ENCODE results near the gene LRP1B. TPM values are rescaled to one million over a fixed set of nuclear protein-coding genes. Genes with fewer than 3 reads are reported as not detected.

The LRP1B gene
- total RNA-seq, 2 donors from 2014 or later: 0.52 to 3.0 TPM

DNA sequence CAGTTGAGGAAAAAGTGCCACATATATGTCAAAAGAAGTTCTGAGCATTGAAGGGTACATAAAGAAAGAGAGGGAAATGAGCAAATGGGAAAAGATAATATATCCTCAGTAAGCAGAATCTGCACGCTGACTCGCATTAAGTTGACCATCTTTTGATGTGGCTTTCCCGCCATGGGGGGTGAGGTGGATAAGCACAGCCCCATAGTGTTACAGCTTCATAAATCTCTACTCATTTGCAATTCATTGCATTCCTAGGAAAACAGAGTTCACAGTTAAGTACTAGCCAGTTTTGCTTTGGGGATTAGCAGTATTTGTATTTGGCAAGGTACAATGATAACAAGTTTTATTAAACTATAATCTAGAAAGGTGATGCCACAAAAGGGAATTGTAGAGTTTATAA lies 814.2 kb downstream of the LRP1B start:
- H3K27ac ChIP-seq: no peak overlapping the region
- no peak for ATAC-seq

DNA sequence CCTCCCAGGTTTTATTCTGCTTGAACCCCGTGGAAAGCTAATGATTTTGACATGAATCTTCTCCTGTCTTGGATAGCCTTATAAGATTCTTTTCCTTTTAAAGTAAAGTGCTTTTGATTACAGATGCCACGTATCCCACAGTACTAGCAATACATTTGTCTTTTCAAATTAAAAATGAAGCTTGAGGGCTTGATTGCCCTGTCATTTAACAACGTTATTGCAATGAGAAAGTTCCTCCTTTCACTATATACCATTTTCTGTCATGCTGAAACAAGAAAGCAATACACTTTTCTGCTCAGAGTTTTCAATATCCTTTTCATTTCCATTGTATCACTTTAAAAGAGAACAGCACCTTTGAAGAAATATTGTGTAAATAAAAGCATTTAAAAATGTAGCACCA lies 814.7 kb downstream of the LRP1B start:
- Histone ChIP-seq H3K4me3 (no peak overlapping the region), H3K27me3 (no peaks in the 10 kb centered on the region), H3K36me3 (replicated peaks in 1 of 2; ENCODE audit: insufficient read depth in 1 of 2, low read depth in 2 of 2) (no peaks in the 10 kb centered on the region), H3K9me3 (no peaks in the 10 kb centered on the region), H3K4me1 (no peaks in the 10 kb centered on the region), H3K27ac (no peak overlapping the region)
- ATAC-seq: no peak
- no peak for DNase-seq
- no peak for TF ChIP-seq CTCF (IDR thresholded peaks at IDR 0.05)
- TF ChIP-seq POLR2A (IDR thresholded peaks at IDR 0.05): no peak
- 45 to 53% methylated on average over 3 of the region's 3 CpGs for WGBS, 2 donors
- intact Hi-C loops (cut with DNase I): no loop called here

More for the DNA sequence above, 814.2 kb downstream of the LRP1B start:
- Histone ChIP-seq H3K4me3 (no peak overlapping the region), H3K9me3 (no peaks in the 10 kb centered on the region), H3K36me3 (replicated peaks in 1 of 2; ENCODE audit: insufficient read depth in 1 of 2, low read depth in 2 of 2) (no peaks in the 10 kb centered on the region), H3K27me3 (no peaks in the 10 kb centered on the region), H3K4me1 (no peaks in the 10 kb centered on the region)
- WGBS, 2 donors: 81 to 83% methylated on average over 3 of the region's 3 CpGs
- no peak for TF ChIP-seq POLR2A (IDR thresholded peaks at IDR 0.05)
- intact Hi-C loops (cut with DNase I): no loop called here
- no peak for DNase-seq

DNA sequence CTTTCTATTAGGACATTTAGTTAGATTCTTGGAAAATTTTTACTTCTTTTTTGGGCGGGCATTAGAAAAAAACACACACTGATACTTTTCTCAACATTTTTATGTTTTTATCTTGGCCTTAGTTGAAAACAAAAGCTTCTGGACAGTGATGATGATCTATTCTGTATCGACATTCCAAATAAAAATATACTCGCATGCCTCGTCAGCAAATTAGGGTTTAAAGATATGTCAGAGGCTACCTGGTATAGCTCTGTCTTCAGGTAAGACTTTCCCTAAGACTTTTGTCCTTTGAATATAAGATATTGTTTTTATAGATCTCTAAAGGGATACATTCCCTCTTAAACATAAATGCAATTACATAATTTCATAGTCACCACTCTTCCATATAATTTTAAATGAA lies 816.8 kb downstream of the LRP1B start:
- DNase-seq (no peak), ATAC-seq (no peak)
- Histone ChIP-seq H3K27ac (no peak overlapping the region), H3K4me3 (no peak overlapping the region), H3K4me1 (no peaks in the 10 kb centered on the region), H3K9me3 (no peaks in the 10 kb centered on the region), H3K27me3 (no peaks in the 10 kb centered on the region), H3K36me3 (replicated peaks in 1 of 2; ENCODE audit: insufficient read depth in 1 of 2, low read depth in 2 of 2) (no peaks in the 10 kb centered on the region)
- 81 to 82% methylated on average over 4 of the region's 4 CpGs for WGBS, 2 donors
- intact Hi-C loops (cut with DNase I): no loop called here
- no peak for TF ChIP-seq CTCF (IDR thresholded peaks at IDR 0.05)
- no peak for TF ChIP-seq POLR2A (IDR thresholded peaks at IDR 0.05)

GRCh38 chr2:141311430-141311829 lies 819.4 kb downstream of the LRP1B start:
- no peak for DNase-seq
- Histone ChIP-seq H3K4me1 (no peaks in the 10 kb centered on the region), H3K4me3 (no peak overlapping the region), H3K27ac (no peak overlapping the region), H3K36me3 (replicated peaks in 1 of 2; ENCODE audit: insufficient read depth in 1 of 2, low read depth in 2 of 2) (no peaks in the 10 kb centered on the region), H3K27me3 (no peaks in the 10 kb centered on the region), H3K9me3 (no peaks in the 10 kb centered on the region)
- TF ChIP-seq POLR2A (IDR thresholded peaks at IDR 0.05): no peak
- no peak for TF ChIP-seq CTCF (IDR thresholded peaks at IDR 0.05)
- intact Hi-C loops (cut with DNase I): no loop called here
- no peak for ATAC-seq

DNA sequence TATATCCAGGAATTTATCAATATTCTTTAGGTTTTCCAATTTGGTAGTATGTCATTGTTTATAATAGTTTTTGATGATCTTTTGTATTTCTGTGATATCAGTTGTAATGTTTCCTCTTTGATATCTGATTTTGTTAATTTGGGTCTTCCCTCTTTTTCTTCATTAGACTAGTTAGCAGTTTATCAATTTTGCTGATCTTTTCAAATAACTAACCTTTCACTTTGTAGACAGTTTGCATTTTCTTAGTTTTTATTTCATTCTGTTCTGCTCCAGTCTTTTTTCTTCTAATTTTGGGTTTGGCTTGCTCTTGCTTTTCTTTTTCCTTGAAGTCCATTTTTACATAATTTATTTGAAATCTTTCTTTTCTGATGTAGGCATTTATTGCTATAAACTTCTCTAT lies 824.4 kb downstream of the LRP1B start:
- ATAC-seq: no peak
- intact Hi-C loops (cut with DNase I): no loop called here
- Histone ChIP-seq H3K36me3 (replicated peaks in 1 of 2; ENCODE audit: insufficient read depth in 1 of 2, low read depth in 2 of 2) (no peaks in the 10 kb centered on the region), H3K4me3 (no peak overlapping the region), H3K27me3 (no peaks in the 10 kb centered on the region), H3K27ac (no peak overlapping the region), H3K9me3 (no peaks in the 10 kb centered on the region), H3K4me1 (no peaks in the 10 kb centered on the region)
- no peak for TF ChIP-seq CTCF (IDR thresholded peaks at IDR 0.05)
- TF ChIP-seq POLR2A (IDR thresholded peaks at IDR 0.05): no peak
- DNase-seq: no peak
